Measurements from ENCODE around the gene RHAG. TPM values are rescaled to one million over a fixed set of nuclear protein-coding genes. Genes with fewer than 3 reads are reported as not detected.
A peak's percentile ranks its signal among the peaks of the same experiment; 100 is the strongest.

The RHAG gene
- total RNA-seq, 1 donor from 2014 or later: not detected

DNA sequence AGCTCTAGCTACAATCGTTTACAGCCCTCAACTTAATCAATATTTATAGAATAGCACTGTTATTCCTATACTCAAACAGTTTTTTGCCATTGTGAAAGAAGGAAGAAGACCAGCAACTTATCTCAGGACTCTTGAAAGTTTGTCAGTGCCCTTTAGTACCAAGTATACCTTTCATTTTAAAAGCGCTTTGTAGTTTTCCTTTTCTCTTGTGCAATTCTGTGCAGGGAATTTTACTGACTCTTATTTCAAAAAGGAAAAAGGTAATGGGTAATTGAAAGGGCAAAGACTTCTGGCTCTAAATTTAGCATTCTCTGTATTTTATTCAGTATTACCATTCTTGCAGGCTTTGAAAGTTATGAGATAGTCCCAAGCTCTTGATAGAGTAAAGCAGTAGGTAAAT lies 16.8 kb upstream of the RHAG start:
- no peak overlapping the region for H3K27ac Mint-ChIP-seq
- H3K4me3 Mint-ChIP-seq (ENCODE audit: low read depth): no peak overlapping the region
- no peaks in the 10 kb centered on the region for H3K9me3 Mint-ChIP-seq (ENCODE audit: low read depth)
- no peaks in the 10 kb centered on the region for H3K27me3 Mint-ChIP-seq
- H3K36me3 Mint-ChIP-seq (ENCODE audit: insufficient read depth): no peaks in the 10 kb centered on the region
- no peaks in the 10 kb centered on the region for H3K4me1 Mint-ChIP-seq (ENCODE audit: low read depth)
- no peak for DNase-seq (ENCODE audit: low spot score, unreplicated experiment)
- TF ChIP-seq, protein P1, sequence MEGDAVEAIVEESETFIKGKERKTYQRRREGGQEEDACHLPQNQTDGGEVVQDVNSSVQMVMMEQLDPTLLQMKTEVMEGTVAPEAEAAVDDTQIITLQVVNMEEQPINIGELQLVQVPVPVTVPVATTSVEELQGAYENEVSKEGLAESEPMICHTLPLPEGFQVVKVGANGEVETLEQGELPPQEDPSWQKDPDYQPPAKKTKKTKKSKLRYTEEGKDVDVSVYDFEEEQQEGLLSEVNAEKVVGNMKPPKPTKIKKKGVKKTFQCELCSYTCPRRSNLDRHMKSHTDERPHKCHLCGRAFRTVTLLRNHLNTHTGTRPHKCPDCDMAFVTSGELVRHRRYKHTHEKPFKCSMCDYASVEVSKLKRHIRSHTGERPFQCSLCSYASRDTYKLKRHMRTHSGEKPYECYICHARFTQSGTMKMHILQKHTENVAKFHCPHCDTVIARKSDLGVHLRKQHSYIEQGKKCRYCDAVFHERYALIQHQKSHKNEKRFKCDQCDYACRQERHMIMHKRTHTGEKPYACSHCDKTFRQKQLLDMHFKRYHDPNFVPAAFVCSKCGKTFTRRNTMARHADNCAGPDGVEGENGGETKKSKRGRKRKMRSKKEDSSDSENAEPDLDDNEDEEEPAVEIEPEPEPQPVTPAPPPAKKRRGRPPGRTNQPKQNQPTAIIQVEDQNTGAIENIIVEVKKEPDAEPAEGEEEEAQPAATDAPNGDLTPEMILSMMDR (IDR thresholded peaks at IDR 0.05; ENCODE audit: unreplicated experiment): no peak

DNA sequence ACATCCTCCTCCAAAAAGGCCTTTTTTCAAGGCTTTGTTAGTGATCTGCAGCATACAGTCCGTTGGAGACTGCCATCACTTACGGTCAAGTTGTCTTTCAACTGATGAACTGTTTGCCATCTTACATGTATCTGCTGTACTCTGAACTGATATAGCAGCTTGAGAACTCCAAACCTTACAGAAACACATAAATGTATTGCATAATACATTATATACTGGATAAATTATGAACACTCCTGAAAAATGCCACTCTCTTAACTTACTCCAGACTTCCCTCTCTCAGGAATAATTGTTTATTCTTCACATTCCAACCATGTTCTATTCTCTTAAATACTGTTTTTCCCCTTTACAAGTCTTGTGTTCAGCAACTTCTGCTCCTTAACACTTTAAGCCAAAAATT lies 14.6 kb upstream of the RHAG start:
- TF ChIP-seq, protein P1 (IDR thresholded peaks at IDR 0.05; ENCODE audit: unreplicated experiment): no peak
- Mint-ChIP-seq H3K27ac (no peak overlapping the region), H3K36me3 (ENCODE audit: insufficient read depth) (no peaks in the 10 kb centered on the region), H3K4me1 (ENCODE audit: low read depth) (no peaks in the 10 kb centered on the region), H3K4me3 (ENCODE audit: low read depth) (no peak overlapping the region), H3K9me3 (ENCODE audit: low read depth) (no peaks in the 10 kb centered on the region), H3K27me3 (no peaks in the 10 kb centered on the region)
- DNase-seq (ENCODE audit: low spot score, unreplicated experiment): no peak

DNA sequence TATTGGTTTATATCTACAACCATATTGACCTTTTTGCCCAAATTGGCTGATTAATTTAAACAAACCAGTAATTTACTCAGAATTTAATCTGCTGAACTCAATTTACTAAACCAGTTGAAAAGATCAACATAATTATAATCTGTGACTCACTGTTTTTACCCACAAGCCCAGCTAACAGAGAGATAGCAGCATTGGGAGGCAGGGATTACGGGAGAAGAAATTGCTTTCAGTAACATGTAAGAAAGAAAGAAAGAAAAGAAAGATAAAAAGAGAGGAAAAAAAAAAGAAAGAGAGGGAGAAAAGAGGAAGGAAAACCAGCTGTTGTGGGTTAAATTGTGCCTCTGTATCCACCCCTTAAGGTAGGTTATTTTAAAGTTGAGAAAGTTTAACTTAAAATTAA lies 13.3 kb upstream of the RHAG start:
- Mint-ChIP-seq H3K9me3 (ENCODE audit: low read depth) (no peaks in the 10 kb centered on the region), H3K27ac (peak overlapping the region; percentile 53), H3K36me3 (ENCODE audit: insufficient read depth) (no peaks in the 10 kb centered on the region), H3K27me3 (no peaks in the 10 kb centered on the region), H3K4me3 (ENCODE audit: low read depth) (no peak overlapping the region), H3K4me1 (ENCODE audit: low read depth) (no peaks in the 10 kb centered on the region)
- no peak for DNase-seq (ENCODE audit: low spot score, unreplicated experiment)
- TF ChIP-seq, protein P1 (IDR thresholded peaks at IDR 0.05; ENCODE audit: unreplicated experiment): no peak

DNA sequence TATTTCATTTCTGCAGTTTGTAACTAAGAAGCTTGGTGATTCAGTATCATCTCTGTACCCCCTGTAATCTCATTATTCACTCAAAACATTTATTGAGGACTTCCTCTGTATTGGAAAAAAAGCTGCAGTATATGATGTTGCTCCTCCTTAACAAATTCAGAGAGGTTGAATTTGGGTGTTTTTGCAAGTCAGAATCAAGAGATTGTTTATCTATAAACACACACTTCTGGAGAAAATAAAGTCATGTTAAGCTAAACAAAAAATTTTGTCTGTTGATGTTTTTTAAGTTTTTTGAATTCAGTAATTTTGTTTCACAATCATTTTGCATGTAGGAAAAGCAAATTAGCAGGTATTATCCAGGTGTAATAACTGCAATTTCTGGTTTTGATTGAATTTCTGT lies 11.4 kb upstream of the RHAG start:
- no peak for DNase-seq (ENCODE audit: low spot score, unreplicated experiment)
- no peak overlapping the region for H3K4me3 Mint-ChIP-seq (ENCODE audit: low read depth)
- H3K27me3 Mint-ChIP-seq: no peaks in the 10 kb centered on the region
- H3K27ac Mint-ChIP-seq: no peak overlapping the region
- TF ChIP-seq, protein P1 (IDR thresholded peaks at IDR 0.05; ENCODE audit: unreplicated experiment): no peak
- no peaks in the 10 kb centered on the region for H3K36me3 Mint-ChIP-seq (ENCODE audit: insufficient read depth)
- no peaks in the 10 kb centered on the region for H3K9me3 Mint-ChIP-seq (ENCODE audit: low read depth)
- no peaks in the 10 kb centered on the region for H3K4me1 Mint-ChIP-seq (ENCODE audit: low read depth)

DNA sequence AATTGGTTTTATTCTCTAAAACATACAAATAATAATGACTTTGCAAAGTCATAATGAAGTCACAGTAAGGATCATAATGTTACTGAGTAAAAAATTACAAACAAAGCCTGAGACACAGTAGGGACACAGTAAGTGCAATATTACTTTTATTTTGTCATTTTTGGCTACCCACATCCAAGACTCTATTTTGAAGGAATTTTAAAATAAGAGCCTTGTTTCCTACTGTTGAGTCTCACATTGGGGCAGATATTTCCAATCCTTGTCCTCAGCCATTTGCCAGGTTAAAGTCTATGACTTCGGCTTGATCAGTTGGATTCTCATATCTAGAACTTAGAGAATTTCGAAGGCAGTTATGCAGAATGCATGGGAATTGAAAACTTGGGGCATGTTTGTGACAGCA lies 10.8 kb upstream of the RHAG start:
- no peaks in the 10 kb centered on the region for H3K9me3 Mint-ChIP-seq (ENCODE audit: low read depth)
- no peaks in the 10 kb centered on the region for H3K4me1 Mint-ChIP-seq (ENCODE audit: low read depth)
- no peaks in the 10 kb centered on the region for H3K27me3 Mint-ChIP-seq
- no peak overlapping the region for H3K27ac Mint-ChIP-seq
- no peak for DNase-seq (ENCODE audit: low spot score, unreplicated experiment)
- TF ChIP-seq, protein P1 (IDR thresholded peaks at IDR 0.05; ENCODE audit: unreplicated experiment): no peak
- H3K4me3 Mint-ChIP-seq (ENCODE audit: low read depth): no peak overlapping the region
- no peaks in the 10 kb centered on the region for H3K36me3 Mint-ChIP-seq (ENCODE audit: insufficient read depth)

Data from progenitor cell of endocrine pancreas (in vitro differentiated cells).